Gastrocnemius medialis (tissue), 4 donors: ENCODE results near the gene ENOX2. TPM values are rescaled to one million over a fixed set of nuclear protein-coding genes. Genes with fewer than 3 reads are reported as not detected.
A peak's percentile ranks its signal among the peaks of the same experiment; 100 is the strongest.

Experiments
- ATAC-seq, 2 donors: fragments of 150-250 bp; one replicate each; pipeline ENCODE4 v1.9.1; 2016
- DNase-seq, 2 donors: peaks; one replicate each; pipeline ENCODE4 v3.0.0-alpha.2; 2019
- H3K27ac ChIP-seq, 4 donors: fragments of 200-600 bp; sonication (generic); 1 replicate in 1 of 4; 2 replicates in 3 of 4; pipeline ENCODE4 v1.5.1; 2016 to 2018; ENCODE audit warnings: mild to moderate bottlenecking in 2 of 4, moderate library complexity in 1 of 4
- H3K27me3 ChIP-seq, 3 donors: fragments of 200-600 bp; sonication (generic) in 2 of 3; 1 replicate in 1 of 3; 2 replicates in 2 of 3; pipeline versions ENCODE4 v1.5.1 to v1.6.0; 2016 to 2019; ENCODE audit warnings: mild to moderate bottlenecking in 1 of 3, moderate library complexity in 1 of 3
- H3K36me3 ChIP-seq, 2 donors: fragments of 200-600 bp; sonication (generic) in 1 of 2; one replicate each; pipeline ENCODE4 v1.5.1; 2017 to 2018
- H3K4me1 ChIP-seq, 2 donors: fragments of 200-600 bp; sonication (generic) in 1 of 2; one replicate each; pipeline ENCODE4 v1.5.1; 2016 to 2017; ENCODE audit warnings: mild to moderate bottlenecking in 2 of 2
- H3K4me3 ChIP-seq, 4 donors: fragments of 200-600 bp; sonication (generic) in 3 of 4; 1 replicate in 1 of 4; 2 replicates in 3 of 4; pipeline ENCODE4 v1.5.1; 2016 to 2019; ENCODE audit warnings: mild to moderate bottlenecking in 2 of 4
- H3K9me3 ChIP-seq, 3 donors: fragments of 200-600 bp; sonication (generic) in 2 of 3; 1 replicate in 1 of 3; 2 replicates in 2 of 3; pipeline ENCODE4 v1.5.1; 2016 to 2019
- POLR2A ChIP-seq, 2 donors: fragments of 450-650 bp; IDR thresholded peaks; one replicate each; pipeline ENCODE4 v1.6.1; 2017; ENCODE audit warnings: antibody characterized with exemption in 2 of 2, mild to moderate bottlenecking in 2 of 2, moderate library complexity in 2 of 2
- in situ Hi-C, 4 donors: fragments of 200-750 bp; cut with MboI; loops; one replicate each; pipeline versions ENCODE4 v1.15.0 to v1.8.0; 2017; ENCODE audit warnings: low sequenced_read_pairs in 4 of 4
- intact Hi-C: fragments of 100-400 bp; cut with DNase I; formaldehyde crosslinking; loops from one replicate; pipeline ENCODE4 v1.15.1; 2023; ENCODE audit warnings: low total_unique reads
- total RNA-seq, 4 donors: library from RNA; depleted of rRNA; stranded (reverse); fragments of >200 nt; gene quantifications; one replicate each; pipeline versions ENCODE4 v1.1.0 to v1.2.3, GENCODE V29; 2016
- TF ChIP-seq, protein P1 (sequence below), 5 experiments: fragments of 450-650 bp in 3 of 5; fragments of 200-600 bp in 2 of 5; sonication (generic) in 2 of 5; IDR thresholded peaks in 4 of 5; conservative IDR thresholded peaks in 1 of 5; 1 replicate in 4 of 5; 2 replicates in 1 of 5; pipeline ENCODE4 v1.5.1; 2016 to 2019; ENCODE audit warnings: antibody characterized with exemption in 5 of 5, mild to moderate bottlenecking in 3 of 5, moderate library complexity in 3 of 5

ENOX2 gene
- total RNA-seq, 4 donors from 2014 or later, result 7.2 to 10.9 (median 7.9) TPM

DNA sequence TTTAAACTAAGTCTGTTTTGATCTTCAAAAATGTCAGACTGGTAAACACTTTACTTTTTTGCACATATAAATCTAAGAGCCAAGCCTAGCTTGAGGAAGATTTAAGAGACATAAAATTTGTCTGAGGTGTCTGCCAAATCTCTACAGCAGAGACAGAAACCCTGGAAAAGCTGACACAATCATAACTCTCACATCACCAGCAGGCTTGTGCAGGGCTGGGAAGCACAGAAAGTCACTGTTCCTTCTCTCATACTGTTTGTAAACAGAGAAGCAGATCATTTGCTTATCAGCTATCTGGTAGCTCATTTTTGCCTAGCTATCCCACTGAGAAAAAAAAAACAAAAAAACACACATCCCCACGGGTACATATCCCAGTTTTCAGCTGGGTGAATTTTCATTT lies 7.0 kb downstream of the ENOX2 start:
- Histone ChIP-seq H3K27ac (no peak overlapping the region), H3K9me3 (no peaks in the 10 kb centered on the region), H3K4me3 (no peak overlapping the region), H3K4me1 (peaks cover 0 to 12% of the 10 kb centered on the region in 2 donors), H3K36me3 (peaks cover 0 to 6% of the 10 kb centered on the region in 2 donors), H3K27me3 (no peaks in the 10 kb centered on the region)
- no peak for DNase-seq
- peak in 1 of 2 donors; percentile 36 for ATAC-seq
- in situ Hi-C loops, result no loop called here
- TF ChIP-seq, protein P1, sequence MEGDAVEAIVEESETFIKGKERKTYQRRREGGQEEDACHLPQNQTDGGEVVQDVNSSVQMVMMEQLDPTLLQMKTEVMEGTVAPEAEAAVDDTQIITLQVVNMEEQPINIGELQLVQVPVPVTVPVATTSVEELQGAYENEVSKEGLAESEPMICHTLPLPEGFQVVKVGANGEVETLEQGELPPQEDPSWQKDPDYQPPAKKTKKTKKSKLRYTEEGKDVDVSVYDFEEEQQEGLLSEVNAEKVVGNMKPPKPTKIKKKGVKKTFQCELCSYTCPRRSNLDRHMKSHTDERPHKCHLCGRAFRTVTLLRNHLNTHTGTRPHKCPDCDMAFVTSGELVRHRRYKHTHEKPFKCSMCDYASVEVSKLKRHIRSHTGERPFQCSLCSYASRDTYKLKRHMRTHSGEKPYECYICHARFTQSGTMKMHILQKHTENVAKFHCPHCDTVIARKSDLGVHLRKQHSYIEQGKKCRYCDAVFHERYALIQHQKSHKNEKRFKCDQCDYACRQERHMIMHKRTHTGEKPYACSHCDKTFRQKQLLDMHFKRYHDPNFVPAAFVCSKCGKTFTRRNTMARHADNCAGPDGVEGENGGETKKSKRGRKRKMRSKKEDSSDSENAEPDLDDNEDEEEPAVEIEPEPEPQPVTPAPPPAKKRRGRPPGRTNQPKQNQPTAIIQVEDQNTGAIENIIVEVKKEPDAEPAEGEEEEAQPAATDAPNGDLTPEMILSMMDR (IDR thresholded peaks at IDR 0.05 in 4 of 5, conservative IDR thresholded peaks at IDR 0.05 in 1 of 5), result no peak
- TF ChIP-seq POLR2A (IDR thresholded peaks at IDR 0.05), result no peak
- intact Hi-C loops, result no loop called here

DNA sequence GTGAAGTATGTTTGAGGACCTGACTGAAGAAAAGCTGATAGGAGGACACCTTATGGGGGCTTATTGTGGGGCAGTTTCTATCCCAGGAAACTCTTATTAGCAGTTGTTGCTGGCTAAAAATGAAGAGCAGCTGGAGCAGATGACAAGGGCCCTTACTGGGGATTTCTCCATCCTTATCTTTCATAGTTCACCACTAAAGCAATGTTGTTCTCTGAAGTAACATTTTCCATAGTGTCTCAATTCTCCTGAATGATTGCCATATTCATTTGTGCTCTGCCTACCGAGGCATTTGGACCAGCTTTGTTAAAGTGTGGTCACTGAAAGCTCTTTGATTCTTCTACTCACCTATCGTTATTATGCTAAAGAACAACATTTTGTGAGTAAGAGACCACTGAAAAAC lies 7.7 kb downstream of the ENOX2 start:
- intact Hi-C loops (no loop called here), in situ Hi-C loops (no loop called here)
- H3K27ac ChIP-seq, result peak overlapping the region in 1 of 4 donors; percentile 7
- ATAC-seq (no peak), DNase-seq (no peak)
- no peaks in the 10 kb centered on the region for H3K9me3 ChIP-seq
- no peaks in the 10 kb centered on the region for H3K27me3 ChIP-seq
- H3K36me3 ChIP-seq, result no peaks in the 10 kb centered on the region
- H3K4me1 ChIP-seq, result peaks cover 0 to 12% of the 10 kb centered on the region in 2 donors
- H3K4me3 ChIP-seq, result no peak overlapping the region
- no peak for TF ChIP-seq POLR2A (IDR thresholded peaks at IDR 0.05)
- TF ChIP-seq, protein P1 (IDR thresholded peaks at IDR 0.05 in 4 of 5, conservative IDR thresholded peaks at IDR 0.05 in 1 of 5), result no peak

DNA sequence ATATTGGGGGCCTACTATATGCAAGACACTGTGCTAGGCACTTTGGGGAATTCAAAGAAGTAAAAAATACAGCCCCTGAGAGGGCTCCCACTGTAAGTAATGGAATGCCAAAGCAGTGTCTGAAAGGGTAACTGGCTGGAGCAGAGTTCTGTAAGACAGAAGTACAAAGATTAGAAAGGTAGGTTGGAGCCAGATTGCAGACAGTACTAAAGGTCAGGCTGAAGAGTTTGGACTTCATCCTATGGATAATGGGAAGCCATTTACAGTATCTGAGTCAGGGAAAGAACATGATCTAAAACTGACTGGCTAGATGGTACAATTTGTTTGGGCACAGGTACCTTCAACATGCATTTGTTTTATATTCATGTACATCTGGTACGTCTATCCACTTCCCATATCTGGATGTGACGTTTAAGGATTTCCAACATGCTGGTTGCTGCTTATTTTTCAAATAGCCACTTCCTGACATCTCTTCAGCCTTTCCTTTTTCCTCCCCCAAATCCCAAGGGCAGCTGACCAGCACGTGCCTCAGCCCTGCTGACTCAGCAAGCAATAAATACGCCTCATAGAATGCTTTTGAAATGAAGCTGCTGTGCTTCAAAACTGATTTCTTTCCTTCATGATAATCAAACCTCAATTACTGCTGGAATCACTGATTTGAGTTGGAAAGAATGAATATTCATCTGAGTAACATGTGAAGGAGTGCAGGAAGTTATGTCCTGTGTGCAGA lies 9.5 kb downstream of the ENOX2 start:
- DNase-seq (no peak), ATAC-seq (no peak)
- intact Hi-C loops (no loop called here), in situ Hi-C loops (no loop called here)
- no peaks in the 10 kb centered on the region for H3K36me3 ChIP-seq
- no peaks in the 10 kb centered on the region for H3K27me3 ChIP-seq
- H3K9me3 ChIP-seq, result no peaks in the 10 kb centered on the region
- H3K4me3 ChIP-seq, result no peak overlapping the region
- peaks cover 0 to 12% of the 10 kb centered on the region in 2 donors for H3K4me1 ChIP-seq
- no peak overlapping the region for H3K27ac ChIP-seq
- TF ChIP-seq POLR2A (IDR thresholded peaks at IDR 0.05), result no peak
- TF ChIP-seq, protein P1 (IDR thresholded peaks at IDR 0.05 in 4 of 5, conservative IDR thresholded peaks at IDR 0.05 in 1 of 5), result no peak

DNA sequence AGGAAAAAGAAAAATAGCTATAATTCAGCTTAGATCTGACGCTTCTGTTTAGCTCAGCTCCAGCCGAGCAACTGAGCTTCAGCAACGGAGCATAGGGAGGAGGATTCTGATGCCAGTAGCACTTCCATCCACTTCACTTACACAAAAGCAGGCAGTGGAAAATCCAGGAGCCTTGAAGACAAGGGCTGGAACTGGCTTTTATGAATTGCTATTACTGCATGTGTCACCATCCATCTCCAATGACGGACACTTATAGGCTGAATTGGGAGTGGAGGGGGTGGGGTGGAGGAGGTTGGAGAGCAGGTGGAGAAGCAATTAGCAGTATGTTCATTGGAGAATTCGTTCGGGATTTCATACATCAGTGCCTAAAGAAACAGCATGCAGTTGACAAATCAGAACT lies 15.6 kb downstream of the ENOX2 start:
- Histone ChIP-seq H3K27ac (no peak overlapping the region), H3K9me3 (no peaks in the 10 kb centered on the region), H3K27me3 (no peaks in the 10 kb centered on the region), H3K36me3 (no peaks in the 10 kb centered on the region), H3K4me3 (no peak overlapping the region), H3K4me1 (peaks cover 4 to 21% of the 10 kb centered on the region in 2 donors)
- in situ Hi-C loops (no loop called here), intact Hi-C loops (no loop called here)
- ATAC-seq (no peak), DNase-seq (no peak)
- TF ChIP-seq POLR2A (IDR thresholded peaks at IDR 0.05), result no peak

DNA sequence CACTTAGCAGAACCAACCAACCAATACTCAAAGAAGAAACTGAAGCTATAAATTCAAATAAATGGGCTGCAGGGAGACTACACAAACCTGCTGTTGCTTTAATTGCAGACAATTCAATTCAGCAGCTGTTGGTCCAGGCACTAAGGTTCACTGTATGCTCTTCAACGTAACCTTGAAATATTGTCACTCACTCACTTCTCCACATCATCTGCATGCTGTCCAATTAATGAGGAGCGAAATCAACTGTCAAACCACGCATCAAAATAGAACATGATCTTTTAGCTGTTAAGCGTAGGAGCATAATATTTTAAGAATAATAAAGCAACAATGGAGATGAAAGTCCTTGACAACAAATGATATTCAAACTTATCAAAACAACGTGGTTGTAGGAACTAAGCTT lies 17.0 kb downstream of the ENOX2 start:
- in situ Hi-C loops, result no loop called here
- intact Hi-C loops, result no loop called here
- no peaks in the 10 kb centered on the region for H3K27me3 ChIP-seq
- no peak overlapping the region for H3K27ac ChIP-seq
- H3K36me3 ChIP-seq, result no peaks in the 10 kb centered on the region
- H3K4me1 ChIP-seq, result peaks cover 4 to 21% of the 10 kb centered on the region in 2 donors
- no peak overlapping the region for H3K4me3 ChIP-seq
- DNase-seq (no peak), ATAC-seq (no peak)
- TF ChIP-seq, protein P1 (IDR thresholded peaks at IDR 0.05 in 4 of 5, conservative IDR thresholded peaks at IDR 0.05 in 1 of 5), result no peak
- TF ChIP-seq POLR2A (IDR thresholded peaks at IDR 0.05), result no peak
- no peaks in the 10 kb centered on the region for H3K9me3 ChIP-seq
